HCT116 (cell line): Measurements from ENCODE around the gene PPM1H. TPM values are rescaled to one million over a fixed set of nuclear protein-coding genes. Genes with fewer than 3 reads are reported as not detected.

Source experiments
- ATAC-seq: fragments of 200-7000 bp; cut with Tn5 transposase; 2 replicates; pipeline ENCODE4 v1.9.1; 2020; ENCODE audit warnings: mild to moderate bottlenecking, moderate library complexity
- BruUV-seq: library from RNA; stranded (reverse); fragments of 400-500 nt; replicated peaks from 2 replicates; lab custom pipeline; 2021; lab: Mats Ljungman, UMichigan
- CTCF ChIA-PET: fragments of 300-600 bp; sonication (Branson Sonifier 250); formaldehyde crosslinking; loops from one replicate; lab custom pipeline; 2021; ENCODE audit warnings: antibody characterized with exemption; lab: Charles Lee
- POLR2A ChIA-PET: fragments of 300-600, 350-600 bp; sonication (Branson Sonifier 250); formaldehyde crosslinking; loops from one replicate; lab custom pipeline; 2021; ENCODE audit warnings: antibody characterized with exemption; lab: Charles Lee
- RAD21 ChIA-PET, 2 experiments: fragments of 300-600 bp; sonication (Branson Sonifier 250); formaldehyde crosslinking; loops; one replicate each; lab custom pipeline; 2023; ENCODE audit warnings: low total read pairs in 2 of 2; ENCODE audit not compliant: uncharacterized antibody in 2 of 2, unreplicated experiment in 2 of 2, low non-redundant PET in 1 of 2; lab: Charles Lee
- DNase-seq: peaks from one replicate; pipeline ENCODE4 v3.0.0-alpha.2; 2010; ENCODE audit warnings: low read depth, low spot score
- H2AFZ ChIP-seq: fragments of 200-600 bp; shearing (Covaris generic), sonication (generic); 2 replicates; pipeline ENCODE4 v1.6.1; 2017; ENCODE audit warnings: low read depth, mixed run types, mixed read lengths, antibody characterized with exemption, low read length; ENCODE audit not compliant: poor library complexity, severe bottlenecking
- H3K27ac ChIP-seq: 2 replicates; pipeline ENCODE4 v1.5.1; 2012; ENCODE audit warnings: low read depth, low read length
- H3K27me3 ChIP-seq: fragments of 200-600 bp; sonication (generic); 2 replicates; pipeline ENCODE4 v1.6.1; 2016; ENCODE audit warnings: mixed run types, low read length, mixed read lengths; ENCODE audit not compliant: insufficient read depth
- H3K36me3 ChIP-seq, 2 experiments: fragments of 200-500 bp in 1 of 2; fragments of 200-600 bp in 1 of 2; sonication (Bioruptor generic) in 1 of 2; sonication (generic) in 1 of 2; 2 replicates each; pipeline versions ENCODE4 v1.5.1 to v1.6.1; 2014 to 2016; ENCODE audit warnings: low read length in 2 of 2, inconsistent platforms in 1 of 2, mixed read lengths in 1 of 2, mixed run types in 1 of 2; ENCODE audit not compliant: insufficient read depth in 2 of 2, control insufficient read depth in 1 of 2
- H3K4me1 ChIP-seq, 2 experiments: fragments of 200-600 bp in 1 of 2; sonication (generic) in 1 of 2; 2 replicates each; pipeline versions ENCODE4 v1.5.1 to v1.6.1; 2012 to 2017; ENCODE audit warnings: low read length in 2 of 2, inconsistent platforms in 1 of 2, mild to moderate bottlenecking in 1 of 2, mixed read lengths in 1 of 2, mixed run types in 1 of 2, moderate library complexity in 1 of 2; ENCODE audit not compliant: insufficient read depth in 2 of 2, control insufficient read depth in 1 of 2
- H3K4me2 ChIP-seq: fragments of 200-600 bp; sonication (generic); 2 replicates; pipeline ENCODE4 v1.6.1; 2017; ENCODE audit warnings: mixed run types, low read length, mixed read lengths
- H3K4me3 ChIP-seq, 2 experiments: fragments of 200-600 bp in 1 of 2; sonication (generic) in 1 of 2; replicated peaks in 1 of 2; 2 replicates each; pipeline ENCODE4 v1.5.1; 2011 to 2016; ENCODE audit warnings: low read length in 2 of 2, control low read depth in 1 of 2, low read depth in 1 of 2, mild to moderate bottlenecking in 1 of 2, mixed read lengths in 1 of 2, mixed run types in 1 of 2
- H3K79me2 ChIP-seq: fragments of 200-600 bp; sonication (generic); 2 replicates; pipeline ENCODE4 v1.6.1; 2017; ENCODE audit warnings: mild to moderate bottlenecking, mixed run types, low read length, moderate library complexity, mixed read lengths; ENCODE audit not compliant: insufficient read depth
- H3K9ac ChIP-seq: fragments of 200-600 bp; sonication (generic); 2 replicates; pipeline ENCODE4 v1.6.1; 2016; ENCODE audit warnings: low read length, mixed read lengths
- H3K9me2 ChIP-seq: fragments of 200-600 bp; sonication (generic), shearing (Covaris generic); 2 replicates; pipeline ENCODE4 v1.6.1; 2017; ENCODE audit warnings: mixed run types, mild to moderate bottlenecking, moderate library complexity; ENCODE audit not compliant: insufficient read depth
- H3K9me3 ChIP-seq, 2 experiments: fragments of 200-500 bp in 1 of 2; fragments of 200-600 bp in 1 of 2; sonication (Bioruptor generic) in 1 of 2; sonication (generic) in 1 of 2; 2 replicates each; pipeline ENCODE4 v1.6.1; 2014 to 2017; ENCODE audit warnings: low read length in 2 of 2, mixed read lengths in 2 of 2, inconsistent platforms in 1 of 2, low read depth in 1 of 2, mild to moderate bottlenecking in 1 of 2, mixed run types in 1 of 2, moderate library complexity in 1 of 2; ENCODE audit not compliant: control insufficient read depth in 1 of 2, insufficient read depth in 1 of 2
- H4K20me1 ChIP-seq: fragments of 200-600 bp; sonication (generic), shearing (Covaris generic); 2 replicates; pipeline ENCODE4 v1.6.1; 2017; ENCODE audit warnings: mixed run types, mild to moderate bottlenecking, moderate library complexity; ENCODE audit not compliant: insufficient read depth
- CBX3 ChIP-seq: IDR thresholded peaks from 2 replicates; pipeline ENCODE4 v1.6.1; 2012; ENCODE audit warnings: low read depth
- CEBPB ChIP-seq: IDR thresholded peaks from 2 replicates; pipeline ENCODE4 v1.6.1; 2012; ENCODE audit warnings: low read depth
- CTCF ChIP-seq, 3 experiments: fragments of 200-600 bp in 1 of 3; sonication (generic) in 1 of 3; IDR thresholded peaks in 2 of 3; conservative IDR thresholded peaks in 1 of 3; 2 replicates each; pipeline ENCODE4 v1.5.1; 2012 to 2017; ENCODE audit warnings: low read depth in 2 of 3, low read length in 2 of 3, antibody characterized with exemption in 1 of 3, borderline replicate concordance in 1 of 3, control low read depth in 1 of 3, mild to moderate bottlenecking in 1 of 3, mixed read lengths in 1 of 3, mixed run types in 1 of 3, moderate library complexity in 1 of 3; ENCODE audit not compliant: insufficient read depth in 1 of 3
- ELF1 ChIP-seq: IDR thresholded peaks from 2 replicates; pipeline ENCODE4 v1.6.1; 2012; ENCODE audit warnings: low read depth, borderline replicate concordance
- EZH2phosphoT487 ChIP-seq: fragments of 200-600 bp; IDR thresholded peaks from 2 replicates; pipeline ENCODE4 v1.6.1; 2018; ENCODE audit warnings: antibody characterized with exemption, borderline replicate concordance
- FOSL1 ChIP-seq: IDR thresholded peaks from 2 replicates; pipeline ENCODE4 v1.6.1; 2012; ENCODE audit warnings: low read depth
- POLR2A ChIP-seq: IDR thresholded peaks from 2 replicates; pipeline ENCODE4 v1.7.0; 2011; ENCODE audit warnings: borderline replicate concordance; ENCODE audit not compliant: insufficient read depth, insufficient read length; ENCODE audit errors: extremely low read depth
- POLR2AphosphoS5 ChIP-seq: IDR thresholded peaks from 2 replicates; pipeline ENCODE4 v1.6.1; 2011; ENCODE audit warnings: mild to moderate bottlenecking, low read depth, low read length, moderate library complexity
- RAD21 ChIP-seq: IDR thresholded peaks from 2 replicates; pipeline ENCODE4 v1.6.1; 2012; ENCODE audit warnings: low read depth, mild to moderate bottlenecking
- SRF ChIP-seq: IDR thresholded peaks from 2 replicates; pipeline ENCODE4 v1.6.1; 2012; ENCODE audit warnings: low read depth
- TCF7L2 ChIP-seq: IDR thresholded peaks from 2 replicates; pipeline ENCODE4 v1.7.0; 2011; ENCODE audit warnings: borderline replicate concordance, inconsistent platforms; ENCODE audit not compliant: insufficient read depth, insufficient read length; ENCODE audit errors: extremely low read depth
- ZFX ChIP-seq: fragments of 450-650 bp; IDR thresholded peaks from 2 replicates; pipeline ENCODE4 v1.6.1; 2017
- intact Hi-C: fragments of 100-400 bp; cut with micrococcal nuclease; formaldehyde crosslinking; loops from 2 replicates; pipeline ENCODE4 v1.10.0; 2022
- total RNA-seq: library from RNA; stranded (reverse); gene quantifications from one replicate; pipeline ENCODE4 v1.2.1, GENCODE V29; 2021; ENCODE audit not compliant: unreplicated experiment
- TF ChIP-seq, protein P1 (sequence below): IDR thresholded peaks from 2 replicates; pipeline ENCODE4 v1.6.1; 2012
- TF ChIP-seq, protein P2 (sequence below): IDR thresholded peaks from 2 replicates; pipeline ENCODE4 v1.6.1; 2011; ENCODE audit warnings: mild to moderate bottlenecking, low read length, moderate library complexity; ENCODE audit not compliant: insufficient replicate concordance; ENCODE audit errors: extremely low read depth

The PPM1H gene
- total RNA-seq, 1 experiment from 2014 or later, result 8.0 TPM

DNA sequence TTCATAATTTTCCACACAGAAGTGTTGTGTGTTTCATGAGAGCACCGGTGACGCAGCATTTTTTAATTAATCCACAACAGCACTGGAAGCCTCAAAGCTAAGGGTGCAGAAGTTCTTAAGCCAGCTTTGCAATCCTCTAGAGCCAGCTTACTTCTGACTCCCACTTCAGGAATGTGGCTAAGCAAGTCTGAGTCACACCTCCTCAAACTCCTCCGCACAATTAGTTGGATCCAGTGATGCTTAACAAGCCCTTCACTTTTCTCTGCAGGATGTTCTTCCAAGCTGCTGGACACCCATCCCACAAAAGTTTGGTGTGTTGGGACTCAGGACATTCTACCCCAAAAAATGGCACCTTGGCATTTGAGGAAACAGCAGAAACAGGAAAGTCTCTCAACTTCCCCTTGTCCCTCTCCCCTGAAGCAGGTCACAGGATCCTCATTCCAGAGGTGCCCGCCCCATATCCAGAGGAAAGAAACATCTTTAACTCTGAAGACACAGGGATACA is 210.0 kb downstream of the PPM1H start (continued):
- peak; percentile 91 for TF ChIP-seq CEBPB

DNA sequence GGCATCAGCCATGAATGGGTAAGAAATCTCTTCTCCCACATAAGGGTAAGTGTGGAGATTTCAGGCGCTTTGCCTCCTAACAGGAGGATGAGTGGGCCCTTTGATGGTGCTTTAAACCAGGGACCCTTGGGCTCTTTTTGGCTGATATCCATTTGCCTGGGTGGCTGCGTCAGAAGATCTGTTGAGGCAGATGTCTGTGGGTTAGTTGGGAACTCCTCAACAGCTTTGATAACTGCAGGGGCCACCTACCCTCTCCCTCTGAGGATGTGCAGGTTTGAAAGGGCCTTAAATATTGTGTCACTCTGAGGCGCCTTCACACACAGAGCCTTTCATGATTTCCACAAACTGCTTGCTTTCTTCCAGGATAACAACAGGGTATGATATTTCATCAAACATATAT is 210.7 kb downstream of the PPM1H start:
- intact Hi-C loops, result loop anchor here (2.0 kb wide), 2 partner anchors 69 to 121 kb away; no protein-coding TSS in a partner anchor
- Histone ChIP-seq H3K27me3 (no peaks in the 10 kb centered on the region), H3K9me2 (no peaks in the 10 kb centered on the region), H2AFZ (no peak overlapping the region), H3K9me3 (no peaks in the 10 kb centered on the region), H3K27ac (peak overlapping the region; percentile 85), H3K4me3 (peak overlapping the region in 1 of 2 experiments; percentile 17; a peak in 1 of 4 replicates), H4K20me1 (no peaks in the 10 kb centered on the region), H3K4me1 (peaks cover 57 to 74% of the 10 kb centered on the region in 2 experiments), H3K4me2 (peak overlapping the region; percentile 88), H3K9ac (peak overlapping the region; percentile 63), H3K36me3 (no peaks in the 10 kb centered on the region), H3K79me2 (no peaks in the 10 kb centered on the region)
- RAD21 ChIA-PET, result interaction anchor here in 1 of 2 experiments (0.7 kb wide), 1 partner anchor 21 kb away, joined by 3 read pairs; no protein-coding TSS in a partner anchor
- POLR2A ChIA-PET, result interaction anchor here (1.8 kb wide), 1 partner anchor 62 kb away, joined by 5 read pairs; no protein-coding TSS in a partner anchor
- CTCF ChIA-PET, result interaction anchor here (1.0 kb wide), 1 partner anchor 70 kb away, joined by 4 read pairs; no protein-coding TSS in a partner anchor
- DNase-seq (no peak), ATAC-seq (peak; percentile 26; the same call in 1 of the 2 replicates)
- TF ChIP-seq ELF1, result no peak
- TF ChIP-seq CBX3, result no peak
- no peak for TF ChIP-seq ZFX
- TF ChIP-seq TCF7L2, result no peak
- no peak for TF ChIP-seq FOSL1
- no peak for TF ChIP-seq CTCF (IDR thresholded peaks at IDR 0.05 in 2 of 3, conservative IDR thresholded peaks at IDR 0.05 in 1 of 3; ENCODE audit: borderline replicate concordance in 1 of 3, insufficient read depth in 1 of 3, low read depth in 2 of 3, low read length in 2 of 3)
- TF ChIP-seq, protein P1, sequence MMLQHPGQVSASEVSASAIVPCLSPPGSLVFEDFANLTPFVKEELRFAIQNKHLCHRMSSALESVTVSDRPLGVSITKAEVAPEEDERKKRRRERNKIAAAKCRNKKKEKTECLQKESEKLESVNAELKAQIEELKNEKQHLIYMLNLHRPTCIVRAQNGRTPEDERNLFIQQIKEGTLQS, result no peak
- TF ChIP-seq POLR2A, result no peak
- TF ChIP-seq, protein P2, sequence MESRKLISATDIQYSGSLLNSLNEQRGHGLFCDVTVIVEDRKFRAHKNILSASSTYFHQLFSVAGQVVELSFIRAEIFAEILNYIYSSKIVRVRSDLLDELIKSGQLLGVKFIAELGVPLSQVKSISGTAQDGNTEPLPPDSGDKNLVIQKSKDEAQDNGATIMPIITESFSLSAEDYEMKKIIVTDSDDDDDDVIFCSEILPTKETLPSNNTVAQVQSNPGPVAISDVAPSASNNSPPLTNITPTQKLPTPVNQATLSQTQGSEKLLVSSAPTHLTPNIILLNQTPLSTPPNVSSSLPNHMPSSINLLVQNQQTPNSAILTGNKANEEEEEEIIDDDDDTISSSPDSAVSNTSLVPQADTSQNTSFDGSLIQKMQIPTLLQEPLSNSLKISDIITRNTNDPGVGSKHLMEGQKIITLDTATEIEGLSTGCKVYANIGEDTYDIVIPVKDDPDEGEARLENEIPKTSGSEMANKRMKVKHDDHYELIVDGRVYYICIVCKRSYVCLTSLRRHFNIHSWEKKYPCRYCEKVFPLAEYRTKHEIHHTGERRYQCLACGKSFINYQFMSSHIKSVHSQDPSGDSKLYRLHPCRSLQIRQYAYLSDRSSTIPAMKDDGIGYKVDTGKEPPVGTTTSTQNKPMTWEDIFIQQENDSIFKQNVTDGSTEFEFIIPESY, result no peak
- TF ChIP-seq EZH2phosphoT487, result no peak
- no peak for TF ChIP-seq POLR2AphosphoS5
- TF ChIP-seq RAD21, result no peak
- no peak for TF ChIP-seq SRF
- BruUV-seq, result no TSS peak
